ENCODE data around the gene CCDC124. TPM values are rescaled to one million over a fixed set of nuclear protein-coding genes. Genes with fewer than 3 reads are reported as not detected.

Gene CCDC124
- total RNA-seq, 2 donors from 2014 or later = 44.1 to 60.8 TPM

DNA sequence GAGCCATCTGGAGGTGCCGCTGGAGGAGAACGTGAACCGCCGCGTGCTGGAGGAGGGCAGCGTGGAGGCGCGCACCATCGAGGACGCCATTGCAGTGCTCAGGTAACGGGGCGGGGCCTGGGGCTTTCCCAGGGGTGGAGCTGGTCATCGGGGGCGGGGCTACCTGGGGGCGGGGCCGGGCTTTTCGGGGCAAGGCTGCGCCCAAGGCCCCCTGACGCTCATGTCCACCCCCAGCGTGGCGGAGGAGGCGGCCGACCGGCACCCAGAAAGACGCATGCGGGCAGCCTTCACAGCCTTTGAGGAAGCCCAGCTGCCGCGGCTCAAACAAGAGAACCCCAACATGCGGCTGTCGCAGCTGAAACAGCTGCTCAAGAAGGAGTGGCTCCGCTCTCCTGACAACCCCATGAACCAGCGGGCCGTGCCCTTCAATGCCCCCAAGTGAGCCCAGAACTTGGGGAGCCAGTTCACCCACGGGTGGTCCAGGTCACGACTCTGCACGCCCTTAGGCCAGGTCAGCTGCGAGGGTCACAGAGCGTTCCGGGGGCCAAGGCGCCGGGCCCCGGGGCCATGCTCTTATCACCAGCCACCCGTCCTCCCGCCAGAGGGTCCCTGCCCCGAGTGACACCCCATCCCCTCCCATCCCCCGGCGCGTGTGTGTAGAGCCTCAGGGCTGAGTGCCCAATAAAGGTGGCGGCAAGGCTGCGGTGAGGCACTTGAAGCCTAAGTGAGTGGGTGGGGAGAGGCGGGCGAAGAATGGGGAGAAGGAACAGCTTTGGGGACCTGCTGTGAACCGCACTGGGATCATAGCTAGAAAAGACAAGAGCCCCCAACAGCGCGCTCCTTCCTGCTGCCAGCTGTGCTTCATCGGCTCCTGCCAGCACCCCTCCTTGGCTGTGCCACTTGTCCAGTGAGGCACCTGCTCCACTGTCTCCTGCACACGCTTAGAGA lies 10.7 kb downstream of the CCDC124 start:
- no peak overlapping the region for H3K27ac ChIP-seq

DNA sequence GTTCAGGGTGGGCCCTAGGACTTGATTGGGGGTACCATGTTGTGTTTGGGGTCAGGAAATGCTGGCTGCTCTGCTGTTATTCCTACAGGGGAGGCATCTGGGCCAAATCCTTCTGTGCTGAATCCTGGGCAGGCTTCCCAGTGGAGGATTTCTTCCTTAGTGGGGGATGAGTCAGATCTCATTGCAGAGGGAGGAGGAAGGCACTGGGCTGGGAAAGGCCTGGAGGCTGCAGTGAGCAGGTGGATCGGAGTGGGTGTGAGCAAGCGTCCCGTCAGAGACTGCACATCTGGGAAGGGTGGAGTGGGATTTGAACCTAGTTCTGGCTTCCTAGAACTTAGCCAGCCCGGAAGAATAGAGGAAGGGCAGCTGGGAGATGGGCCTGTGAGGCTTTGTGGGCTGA lies 11.5 kb downstream of the CCDC124 start:
- no peak for DNase-seq (ENCODE audit: low spot score)
- ATAC-seq (ENCODE audit: insufficient number of reproducible peaks, low FRiP score, low read depth) = no peak
- no peak overlapping the region for H3K4me3 ChIP-seq
- peaks cover 4% of the 10 kb centered on the region for H3K36me3 ChIP-seq
- H3K27me3 ChIP-seq (replicated peaks; ENCODE audit: insufficient read depth) = peaks cover 4% of the 10 kb centered on the region
- H3K9me3 ChIP-seq = no peaks in the 10 kb centered on the region
- peaks cover 12 to 18% of the 10 kb centered on the region in 2 donors for H3K4me1 ChIP-seq (ENCODE audit: control insufficient read depth in 1 of 2, low read depth in 2 of 2)
- TF ChIP-seq, protein P1, sequence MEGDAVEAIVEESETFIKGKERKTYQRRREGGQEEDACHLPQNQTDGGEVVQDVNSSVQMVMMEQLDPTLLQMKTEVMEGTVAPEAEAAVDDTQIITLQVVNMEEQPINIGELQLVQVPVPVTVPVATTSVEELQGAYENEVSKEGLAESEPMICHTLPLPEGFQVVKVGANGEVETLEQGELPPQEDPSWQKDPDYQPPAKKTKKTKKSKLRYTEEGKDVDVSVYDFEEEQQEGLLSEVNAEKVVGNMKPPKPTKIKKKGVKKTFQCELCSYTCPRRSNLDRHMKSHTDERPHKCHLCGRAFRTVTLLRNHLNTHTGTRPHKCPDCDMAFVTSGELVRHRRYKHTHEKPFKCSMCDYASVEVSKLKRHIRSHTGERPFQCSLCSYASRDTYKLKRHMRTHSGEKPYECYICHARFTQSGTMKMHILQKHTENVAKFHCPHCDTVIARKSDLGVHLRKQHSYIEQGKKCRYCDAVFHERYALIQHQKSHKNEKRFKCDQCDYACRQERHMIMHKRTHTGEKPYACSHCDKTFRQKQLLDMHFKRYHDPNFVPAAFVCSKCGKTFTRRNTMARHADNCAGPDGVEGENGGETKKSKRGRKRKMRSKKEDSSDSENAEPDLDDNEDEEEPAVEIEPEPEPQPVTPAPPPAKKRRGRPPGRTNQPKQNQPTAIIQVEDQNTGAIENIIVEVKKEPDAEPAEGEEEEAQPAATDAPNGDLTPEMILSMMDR (IDR thresholded peaks at IDR 0.05) = no peak
- H3K27ac ChIP-seq = no peak overlapping the region

More for the DNA sequence above, 10.7 kb downstream of the CCDC124 start:
- no peak for DNase-seq (ENCODE audit: low spot score)
- ATAC-seq (ENCODE audit: insufficient number of reproducible peaks, low FRiP score, low read depth) = no peak
- H3K27me3 ChIP-seq (replicated peaks; ENCODE audit: insufficient read depth) = no peaks in the 10 kb centered on the region
- no peak overlapping the region for H3K4me3 ChIP-seq
- peaks cover 4% of the 10 kb centered on the region for H3K36me3 ChIP-seq
- H3K9me3 ChIP-seq = no peaks in the 10 kb centered on the region
- TF ChIP-seq, protein P1 (IDR thresholded peaks at IDR 0.05) = no peak
- H3K4me1 ChIP-seq (ENCODE audit: control insufficient read depth in 1 of 2, low read depth in 2 of 2) = peaks cover 6 to 10% of the 10 kb centered on the region in 2 donors

DNA sequence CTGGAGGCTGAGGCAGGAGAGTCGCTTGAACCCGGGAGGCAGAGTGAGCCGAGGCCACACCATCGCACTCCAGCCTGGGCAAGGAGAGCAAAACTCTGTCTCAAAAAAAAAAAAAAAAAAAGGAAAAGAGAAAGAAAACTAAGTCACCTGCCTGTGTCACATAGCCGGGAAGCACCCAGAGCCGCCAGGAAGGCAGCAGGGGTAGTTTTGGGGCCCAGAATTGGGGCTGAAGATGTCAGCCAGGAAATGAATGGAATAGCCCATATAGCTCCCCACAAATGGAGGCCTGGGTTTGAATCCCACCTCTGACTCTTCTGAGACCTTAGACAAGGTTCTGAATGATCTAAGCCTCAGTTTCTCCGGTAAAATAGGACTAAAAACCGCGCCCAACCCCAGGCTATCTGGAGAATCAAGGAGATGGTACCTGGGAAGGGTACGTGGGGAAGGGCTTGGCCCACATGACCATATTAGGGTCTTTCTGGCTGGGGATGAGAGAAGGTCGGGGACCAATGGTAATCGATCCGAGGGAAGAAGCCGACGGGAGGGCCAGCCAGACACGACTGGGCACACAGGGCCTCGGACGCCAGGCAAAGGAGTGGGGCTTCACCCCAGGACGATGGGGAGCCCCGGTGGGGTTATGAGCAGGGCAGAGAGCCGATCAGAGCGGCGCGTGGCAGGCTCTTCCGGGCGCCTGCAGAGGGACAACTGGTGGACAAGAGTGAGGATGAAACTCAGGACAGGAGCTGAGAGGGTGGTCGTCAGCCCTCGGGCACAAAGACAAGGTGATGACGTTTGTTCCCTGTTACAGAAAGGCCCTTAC lies 14.4 kb downstream of the CCDC124 start:
- no peaks in the 10 kb centered on the region for H3K36me3 ChIP-seq
- no peak for DNase-seq (ENCODE audit: low spot score)
- TF ChIP-seq, protein P1 (IDR thresholded peaks at IDR 0.05) = no peak
- no peak overlapping the region for H3K27ac ChIP-seq
- H3K4me1 ChIP-seq (ENCODE audit: control insufficient read depth in 1 of 2, low read depth in 2 of 2) = peaks cover 17 to 45% of the 10 kb centered on the region in 2 donors
- H3K4me3 ChIP-seq = peak overlapping the region; percentile 86
- H3K27me3 ChIP-seq (replicated peaks; ENCODE audit: insufficient read depth) = peaks cover 7% of the 10 kb centered on the region
- no peaks in the 10 kb centered on the region for H3K9me3 ChIP-seq
- no peak for ATAC-seq (ENCODE audit: insufficient number of reproducible peaks, low FRiP score, low read depth)

DNA sequence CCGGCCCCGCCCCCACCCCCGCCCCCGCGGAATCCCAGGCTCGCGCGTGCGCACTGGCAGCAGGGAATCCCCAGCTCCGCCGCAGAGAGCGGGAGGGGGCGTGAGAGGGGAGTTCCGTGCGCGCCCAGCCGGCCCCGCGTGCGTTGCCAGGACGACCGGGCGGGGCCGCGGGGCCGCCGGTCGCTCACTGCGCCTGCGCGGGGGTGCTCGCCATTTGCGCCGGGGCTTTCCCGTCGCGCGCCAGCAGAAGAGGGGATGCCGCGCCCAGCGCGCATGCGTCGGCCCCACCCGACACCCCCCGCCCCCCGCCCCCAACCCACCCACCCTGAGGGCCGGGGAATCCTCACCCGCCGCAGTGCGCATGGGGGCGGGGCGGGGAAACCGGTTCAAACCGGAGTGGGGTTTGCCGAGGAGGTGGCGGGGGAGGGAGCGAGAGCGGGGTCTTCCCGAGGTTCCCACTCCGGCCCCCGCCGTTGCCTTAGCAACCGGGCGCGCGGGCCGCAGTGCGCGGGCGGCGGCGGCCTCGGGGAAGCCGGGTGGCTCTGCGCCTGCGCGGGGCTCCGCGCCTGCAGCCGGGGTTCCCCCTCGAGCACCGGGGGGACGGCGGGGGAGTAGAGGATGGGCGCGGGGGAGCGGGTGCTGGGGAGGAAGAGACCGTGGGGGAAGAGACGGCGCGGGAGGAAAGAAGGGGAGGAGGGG lies 15.1 kb downstream of the CCDC124 start:
- H3K4me1 ChIP-seq (ENCODE audit: control insufficient read depth in 1 of 2, low read depth in 2 of 2) = peaks cover 20 to 51% of the 10 kb centered on the region in 2 donors
- no peak overlapping the region for H3K27ac ChIP-seq

More for the DNA sequence above, 15.1 kb downstream of the CCDC124 start:
- TF ChIP-seq, protein P1 (IDR thresholded peaks at IDR 0.05) = no peak
- DNase-seq (ENCODE audit: low spot score) = peak; percentile 36
- no peaks in the 10 kb centered on the region for H3K9me3 ChIP-seq
- no peaks in the 10 kb centered on the region for H3K36me3 ChIP-seq
- peaks cover 15% of the 10 kb centered on the region for H3K27me3 ChIP-seq (replicated peaks; ENCODE audit: insufficient read depth)
- peak overlapping the region; percentile 86 for H3K4me3 ChIP-seq
- peak; percentile 71 for ATAC-seq (ENCODE audit: insufficient number of reproducible peaks, low FRiP score, low read depth)

All from thoracic aorta (tissue), 2 donors.